LNCAP (cell line): ENCODE data around the gene TAS2R60.

ENCODE experiments used
- CTCF ChIP-seq: fragments of 450-650 bp; IDR thresholded peaks from 2 replicates; pipeline ENCODE4 v1.5.1; 2017; ENCODE audit warnings: mild to moderate bottlenecking

TAS2R60 gene

GRCh38 chr7:143459359-143459758, 16.1 kb downstream of the TAS2R60 start:
- no peak for TF ChIP-seq CTCF

- TF ChIP-seq CTCF: no peak
Measured at GRCh38 chr7:143460271-143460979, 17.2 kb downstream of the TAS2R60 start.

- no peak for TF ChIP-seq CTCF
Measured at GRCh38 chr7:143462045-143462444, 18.8 kb downstream of the TAS2R60 start.

- no peak for TF ChIP-seq CTCF
Measured at GRCh38 chr7:143463556-143463955, 20.3 kb downstream of the TAS2R60 start.

GRCh38 chr7:143463957-143464356, 20.7 kb downstream of the TAS2R60 start:
- no peak for TF ChIP-seq CTCF

- no peak for TF ChIP-seq CTCF
Measured at GRCh38 chr7:143467724-143468123, 24.5 kb downstream of the TAS2R60 start.

GRCh38 chr7:143477501-143478150, 34.4 kb downstream of the TAS2R60 start, which contains the start of gene TAS2R41:
Gene TAS2R41 (plus strand): TSS chr7:143477873. CDS start chr7:143477873, 0 bp downstream.
- TF ChIP-seq CTCF: no peak
